ENCODE results near the gene TNFRSF9.
A peak's percentile ranks its signal among the peaks of the same experiment; 100 is the strongest.

TNFRSF9 gene

DNA sequence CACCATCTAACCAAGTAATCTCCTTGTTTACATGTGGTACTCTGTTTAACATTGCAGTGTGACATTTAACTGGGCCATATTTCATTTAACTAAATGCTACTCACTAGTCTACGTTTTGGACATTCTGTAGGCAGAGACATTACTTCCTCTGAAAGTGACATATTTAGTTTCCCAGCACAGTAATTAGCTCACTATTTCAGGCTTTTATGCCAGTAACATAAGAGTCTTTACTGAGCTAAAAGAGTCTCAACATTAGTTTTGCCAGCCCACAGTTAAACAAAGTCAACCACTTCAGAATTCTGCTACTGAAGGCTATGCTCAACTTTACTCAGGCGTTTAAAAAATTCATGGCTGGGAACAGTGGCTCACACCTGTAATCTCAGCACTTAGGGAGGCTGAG, 2.6 kb upstream of the TNFRSF9 start:
- Histone ChIP-seq H3K4me2 (ENCODE audit: insufficient read depth, low read length, poor library complexity, severe bottlenecking) (no peak overlapping the region), H3K18ac (ENCODE audit: low read length) (no peak overlapping the region), H2AK5ac (ENCODE audit: low read depth, low read length) (no peak overlapping the region), H3K4ac (ENCODE audit: low read length) (no peak overlapping the region), H2BK15ac (ENCODE audit: low read length) (no peak overlapping the region), H3K14ac (ENCODE audit: low read length) (no peak overlapping the region), H3K9ac (ENCODE audit: low read depth, low read length, poor library complexity) (no peak overlapping the region), H3K4me1 (ENCODE audit: control insufficient read depth in 2 of 2, insufficient read depth in 1 of 2, low read depth in 1 of 2, low read length in 2 of 2) (peaks cover 0 to 1% of the 10 kb centered on the region in 2 donors), H3K27me3 (ENCODE audit: control insufficient read depth in 3 of 3, insufficient read depth in 3 of 3, low read depth in 1 of 3, low read length in 3 of 3) (peaks cover 2 to 66% (median 27%) of the 10 kb centered on the region in 3 experiments), H3K36me3 (replicated peaks in 1 of 2; ENCODE audit: control insufficient read depth in 2 of 2, insufficient read depth in 2 of 2, low read length in 2 of 2) (no peaks in the 10 kb centered on the region), H2BK5ac (ENCODE audit: low read length) (no peak overlapping the region), H3K79me1 (ENCODE audit: low read depth, low read length) (no peaks in the 10 kb centered on the region), H3K9me3 (replicated peaks in 1 of 2; ENCODE audit: control insufficient read depth in 2 of 2, insufficient read depth in 1 of 2, low read depth in 1 of 2, low read length in 2 of 2) (no peaks in the 10 kb centered on the region), H3K27ac (replicated peaks; ENCODE audit: low read length) (no peak overlapping the region), H4K8ac (ENCODE audit: low read depth, low read length) (no peak overlapping the region), H2BK12ac (ENCODE audit: low read length) (no peak overlapping the region), H2BK120ac (ENCODE audit: low read depth, low read length) (no peak overlapping the region), H3K4me3 (ENCODE audit: low read length in 2 of 2) (no peak overlapping the region), H3K23ac (ENCODE audit: low read depth, low read length, poor library complexity) (no peak overlapping the region), H2AFZ (ENCODE audit: low read length) (no peak overlapping the region), H4K91ac (ENCODE audit: low read depth, low read length, poor library complexity) (no peak overlapping the region)
- no CpG with 5 or more reads among the region's 2 CpGs for WGBS, 2 donors (ENCODE audit: extremely low coverage in 2 of 2, insufficient read length in 2 of 2, insufficient replicate concordance in 1 of 2)
- no peak for DNase-seq (ENCODE audit: low spot score)

DNA sequence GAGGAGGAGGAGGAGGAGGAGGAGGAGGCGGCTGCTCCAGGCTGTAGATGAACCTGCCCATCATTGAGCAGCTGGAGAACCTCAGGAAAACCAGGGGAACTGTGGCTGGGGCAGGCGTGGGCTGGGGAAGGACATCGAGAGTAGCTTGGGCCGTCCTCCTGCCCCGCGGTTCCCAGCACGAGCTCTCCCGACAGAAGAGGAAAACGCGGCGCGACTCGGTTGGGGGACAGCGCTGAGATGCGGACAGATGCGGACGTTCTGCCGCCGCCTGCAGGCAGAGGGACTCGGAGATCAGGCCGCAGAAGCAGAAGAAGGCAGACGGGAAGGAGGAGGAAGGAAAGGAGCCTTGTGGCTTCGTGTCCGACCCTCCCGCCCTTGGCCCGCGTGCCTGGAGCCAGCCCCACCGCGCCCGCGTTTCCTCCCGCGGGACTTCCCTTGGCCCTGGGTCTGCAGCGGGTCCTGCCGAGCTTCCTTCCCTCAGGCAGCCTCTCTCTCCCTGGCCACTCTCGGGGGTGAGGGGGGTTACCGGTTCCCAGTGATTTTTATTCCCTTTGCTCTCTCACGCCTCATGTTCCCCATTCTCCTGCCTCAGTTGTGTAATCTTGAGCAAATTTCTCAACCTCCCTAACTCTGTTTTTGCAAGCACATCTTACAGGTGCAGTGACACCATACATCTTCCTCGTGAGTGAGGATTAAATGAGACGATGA, 1.7 kb upstream of the TNFRSF9 start:
- H3K4me1 ChIP-seq (ENCODE audit: control insufficient read depth in 2 of 2, insufficient read depth in 1 of 2, low read depth in 1 of 2, low read length in 2 of 2): peaks cover 0 to 1% of the 10 kb centered on the region in 2 donors
- peak overlapping the region; percentile 54 for H2BK15ac ChIP-seq (ENCODE audit: low read length)
- H2AFZ ChIP-seq (ENCODE audit: low read length): peak overlapping the region; percentile 90
- no peaks in the 10 kb centered on the region for H3K9me3 ChIP-seq (replicated peaks in 1 of 2; ENCODE audit: control insufficient read depth in 2 of 2, insufficient read depth in 1 of 2, low read depth in 1 of 2, low read length in 2 of 2)
- peak; percentile 33 for DNase-seq (ENCODE audit: low spot score)
- H3K18ac ChIP-seq (ENCODE audit: low read length): peak overlapping the region; percentile 84
- H3K4me2 ChIP-seq (ENCODE audit: insufficient read depth, low read length, poor library complexity, severe bottlenecking): peak overlapping the region; percentile 43
- no peak overlapping the region for H3K14ac ChIP-seq (ENCODE audit: low read length)
- H3K9ac ChIP-seq (ENCODE audit: low read depth, low read length, poor library complexity): peak overlapping the region; percentile 63
- no peak overlapping the region for H2AK5ac ChIP-seq (ENCODE audit: low read depth, low read length)
- no peaks in the 10 kb centered on the region for H3K79me1 ChIP-seq (ENCODE audit: low read depth, low read length)
- H3K36me3 ChIP-seq (replicated peaks in 1 of 2; ENCODE audit: control insufficient read depth in 2 of 2, insufficient read depth in 2 of 2, low read length in 2 of 2): no peaks in the 10 kb centered on the region
- peaks cover 2 to 63% (median 27%) of the 10 kb centered on the region in 3 experiments for H3K27me3 ChIP-seq (ENCODE audit: control insufficient read depth in 3 of 3, insufficient read depth in 3 of 3, low read depth in 1 of 3, low read length in 3 of 3)
- H4K91ac ChIP-seq (ENCODE audit: low read depth, low read length, poor library complexity): no peak overlapping the region
- H3K27ac ChIP-seq (replicated peaks; ENCODE audit: low read length): no peak overlapping the region
- H3K23ac ChIP-seq (ENCODE audit: low read depth, low read length, poor library complexity): peak overlapping the region; percentile 11
- no CpG with 5 or more reads among the region's 40 CpGs for WGBS, 2 donors (ENCODE audit: extremely low coverage in 2 of 2, insufficient read length in 2 of 2, insufficient replicate concordance in 1 of 2)
- no peak overlapping the region for H4K8ac ChIP-seq (ENCODE audit: low read depth, low read length)
- no peak overlapping the region for H3K4ac ChIP-seq (ENCODE audit: low read length)
- no peak overlapping the region for H2BK5ac ChIP-seq (ENCODE audit: low read length)
- peak overlapping the region in 1 of 2 donors; percentile 3 for H3K4me3 ChIP-seq (ENCODE audit: low read length in 2 of 2)
- no peak overlapping the region for H2BK12ac ChIP-seq (ENCODE audit: low read length)
- H2BK120ac ChIP-seq (ENCODE audit: low read depth, low read length): no peak overlapping the region

DNA sequence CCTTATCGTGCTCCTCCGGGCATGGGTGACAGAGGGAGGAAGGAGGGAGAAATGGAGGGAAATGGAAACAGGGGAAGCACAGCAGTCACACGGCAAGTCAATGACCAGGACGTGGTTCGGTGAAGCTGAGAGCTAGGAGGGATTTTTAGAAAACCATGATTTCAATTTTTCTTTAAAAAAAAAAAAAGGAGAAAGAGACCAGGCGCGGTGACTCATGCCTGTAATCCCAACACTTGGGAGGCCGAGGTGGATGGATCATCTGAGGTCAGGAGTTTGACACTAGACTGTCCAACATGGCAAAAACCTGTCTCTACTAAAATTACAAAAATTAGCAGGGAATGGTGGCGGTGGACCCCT, 776 bp upstream of the TNFRSF9 start:
- Histone ChIP-seq H4K91ac (ENCODE audit: low read depth, low read length, poor library complexity) (no peak overlapping the region), H2BK5ac (ENCODE audit: low read length) (no peak overlapping the region), H2BK12ac (ENCODE audit: low read length) (no peak overlapping the region), H3K18ac (ENCODE audit: low read length) (no peak overlapping the region), H3K36me3 (replicated peaks in 1 of 2; ENCODE audit: control insufficient read depth in 2 of 2, insufficient read depth in 2 of 2, low read length in 2 of 2) (no peaks in the 10 kb centered on the region), H3K27me3 (ENCODE audit: control insufficient read depth in 3 of 3, insufficient read depth in 3 of 3, low read depth in 1 of 3, low read length in 3 of 3) (peaks cover 2 to 63% (median 27%) of the 10 kb centered on the region in 3 experiments), H3K23ac (ENCODE audit: low read depth, low read length, poor library complexity) (peak overlapping the region; percentile 70), H3K9ac (ENCODE audit: low read depth, low read length, poor library complexity) (no peak overlapping the region), H3K4me1 (ENCODE audit: control insufficient read depth in 2 of 2, insufficient read depth in 1 of 2, low read depth in 1 of 2, low read length in 2 of 2) (peaks cover 0 to 1% of the 10 kb centered on the region in 2 donors), H3K4me2 (ENCODE audit: insufficient read depth, low read length, poor library complexity, severe bottlenecking) (no peak overlapping the region), H3K9me3 (replicated peaks in 1 of 2; ENCODE audit: control insufficient read depth in 2 of 2, insufficient read depth in 1 of 2, low read depth in 1 of 2, low read length in 2 of 2) (no peaks in the 10 kb centered on the region), H3K4ac (ENCODE audit: low read length) (no peak overlapping the region), H2AFZ (ENCODE audit: low read length) (no peak overlapping the region), H3K14ac (ENCODE audit: low read length) (no peak overlapping the region), H2AK5ac (ENCODE audit: low read depth, low read length) (no peak overlapping the region), H4K8ac (ENCODE audit: low read depth, low read length) (no peak overlapping the region), H3K79me1 (ENCODE audit: low read depth, low read length) (no peaks in the 10 kb centered on the region), H3K27ac (replicated peaks; ENCODE audit: low read length) (no peak overlapping the region), H2BK15ac (ENCODE audit: low read length) (no peak overlapping the region), H2BK120ac (ENCODE audit: low read depth, low read length) (no peak overlapping the region), H3K4me3 (ENCODE audit: low read length in 2 of 2) (no peak overlapping the region)
- no peak for DNase-seq (ENCODE audit: low spot score)
- WGBS, 2 donors (ENCODE audit: extremely low coverage in 2 of 2, insufficient read length in 2 of 2, insufficient replicate concordance in 1 of 2): no CpG with 5 or more reads among the region's 9 CpGs

DNA sequence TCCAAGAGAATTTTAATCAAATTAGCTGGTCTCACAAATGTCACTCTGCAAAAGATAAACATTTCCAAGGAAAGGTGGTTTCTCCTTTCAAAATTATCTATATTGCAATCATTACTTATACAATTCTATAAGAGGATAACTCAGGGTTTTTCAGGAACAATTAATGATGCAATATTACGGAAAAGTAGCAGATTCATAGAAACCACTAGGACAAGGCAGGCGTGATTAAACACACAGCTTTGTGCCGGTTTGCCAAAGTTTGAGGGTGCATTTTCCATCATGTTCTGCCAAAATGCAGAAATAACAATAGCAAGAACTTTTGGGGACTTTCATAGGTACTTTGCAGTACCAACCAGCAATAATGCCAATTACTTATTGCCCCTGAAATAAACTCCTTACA, 605 bp downstream of the TNFRSF9 start:
- no peak overlapping the region for H4K8ac ChIP-seq (ENCODE audit: low read depth, low read length)
- WGBS, 2 donors (ENCODE audit: extremely low coverage in 2 of 2, insufficient read length in 2 of 2, insufficient replicate concordance in 1 of 2): no CpG with 5 or more reads among the region's 3 CpGs
- H3K23ac ChIP-seq (ENCODE audit: low read depth, low read length, poor library complexity): no peak overlapping the region
- no peak overlapping the region for H4K91ac ChIP-seq (ENCODE audit: low read depth, low read length, poor library complexity)
- no peak overlapping the region for H2BK5ac ChIP-seq (ENCODE audit: low read length)
- H3K9ac ChIP-seq (ENCODE audit: low read depth, low read length, poor library complexity): no peak overlapping the region
- H3K4me3 ChIP-seq (ENCODE audit: low read length in 2 of 2): no peak overlapping the region
- no peaks in the 10 kb centered on the region for H3K36me3 ChIP-seq (replicated peaks in 1 of 2; ENCODE audit: control insufficient read depth in 2 of 2, insufficient read depth in 2 of 2, low read length in 2 of 2)
- H3K4me1 ChIP-seq (ENCODE audit: control insufficient read depth in 2 of 2, insufficient read depth in 1 of 2, low read depth in 1 of 2, low read length in 2 of 2): peaks cover 0 to 1% of the 10 kb centered on the region in 2 donors
- H2BK12ac ChIP-seq (ENCODE audit: low read length): no peak overlapping the region
- no peak overlapping the region for H2BK15ac ChIP-seq (ENCODE audit: low read length)
- H3K4me2 ChIP-seq (ENCODE audit: insufficient read depth, low read length, poor library complexity, severe bottlenecking): no peak overlapping the region
- H2AK5ac ChIP-seq (ENCODE audit: low read depth, low read length): no peak overlapping the region
- H3K14ac ChIP-seq (ENCODE audit: low read length): no peak overlapping the region
- H3K9me3 ChIP-seq (replicated peaks in 1 of 2; ENCODE audit: control insufficient read depth in 2 of 2, insufficient read depth in 1 of 2, low read depth in 1 of 2, low read length in 2 of 2): no peaks in the 10 kb centered on the region
- no peak overlapping the region for H3K27ac ChIP-seq (replicated peaks; ENCODE audit: low read length)
- no peak overlapping the region for H3K18ac ChIP-seq (ENCODE audit: low read length)
- no peak overlapping the region for H2AFZ ChIP-seq (ENCODE audit: low read length)
- no peak overlapping the region for H3K4ac ChIP-seq (ENCODE audit: low read length)
- DNase-seq (ENCODE audit: low spot score): no peak
- no peaks in the 10 kb centered on the region for H3K79me1 ChIP-seq (ENCODE audit: low read depth, low read length)
- no peak overlapping the region for H2BK120ac ChIP-seq (ENCODE audit: low read depth, low read length)
- H3K27me3 ChIP-seq (ENCODE audit: control insufficient read depth in 3 of 3, insufficient read depth in 3 of 3, low read depth in 1 of 3, low read length in 3 of 3): peaks cover 2 to 59% (median 29%) of the 10 kb centered on the region in 3 experiments
